Neuronal stem cell (in vitro differentiated cells): ENCODE data around the gene CD300H.

Experiments
- DNase-seq: peaks from one replicate; pipeline ENCODE4 v3.0.0-alpha.2; 2013; ENCODE audit warnings: low spot score
- H2AFZ ChIP-seq: one replicate; pipeline ENCODE4 v1.6.1; 2013; ENCODE audit warnings: mild to moderate bottlenecking, low read length, inconsistent platforms
- H2AK5ac ChIP-seq: 2 replicates; pipeline ENCODE4 v1.6.1; 2013; ENCODE audit warnings: low read depth, mild to moderate bottlenecking, inconsistent platforms, low read length, moderate library complexity, mixed read lengths
- H2BK120ac ChIP-seq: 2 replicates; pipeline ENCODE4 v1.6.1; 2013; ENCODE audit warnings: low read depth, mild to moderate bottlenecking, inconsistent platforms, low read length, moderate library complexity, mixed read lengths
- H2BK12ac ChIP-seq: one replicate; pipeline ENCODE4 v1.6.1; 2013; ENCODE audit warnings: low read length, inconsistent platforms
- H2BK15ac ChIP-seq: 2 replicates; pipeline ENCODE4 v1.6.1; 2013; ENCODE audit warnings: mild to moderate bottlenecking, low read length, inconsistent platforms, mixed read lengths
- H2BK5ac ChIP-seq: one replicate; pipeline ENCODE4 v1.6.1; 2013; ENCODE audit warnings: inconsistent platforms, mild to moderate bottlenecking, low read length, moderate library complexity
- H3K14ac ChIP-seq: one replicate; pipeline ENCODE4 v1.6.1; 2013; ENCODE audit warnings: low read length, inconsistent platforms
- H3K18ac ChIP-seq: 2 replicates; pipeline ENCODE4 v1.6.1; 2013; ENCODE audit warnings: low read length, inconsistent platforms
- H3K23ac ChIP-seq: 2 replicates; pipeline ENCODE4 v1.6.1; 2013; ENCODE audit warnings: low read depth, mild to moderate bottlenecking, mixed read lengths, low read length, inconsistent platforms; ENCODE audit not compliant: poor library complexity
- H3K27ac ChIP-seq: replicated peaks from 3 replicates; pipeline ENCODE4 v1.5.1; 2013; ENCODE audit warnings: low read length, inconsistent platforms
- H3K27me3 ChIP-seq, 3 experiments: 2 replicates each; pipeline ENCODE4 v1.6.1; 2013; ENCODE audit warnings: low read length in 3 of 3, mild to moderate bottlenecking in 2 of 3, inconsistent platforms in 1 of 3, low read depth in 1 of 3, mixed read lengths in 1 of 3, moderate library complexity in 1 of 3; ENCODE audit not compliant: control insufficient read depth in 3 of 3, insufficient read depth in 3 of 3
- H3K36me3 ChIP-seq, 2 donors: replicated peaks in 1 of 2; 2 replicates each; pipeline ENCODE4 v1.6.1; 2013; ENCODE audit warnings: low read length in 2 of 2; ENCODE audit not compliant: control insufficient read depth in 2 of 2, insufficient read depth in 2 of 2
- H3K4ac ChIP-seq: 2 replicates; pipeline ENCODE4 v1.6.1; 2013; ENCODE audit warnings: inconsistent platforms, mild to moderate bottlenecking, low read length, moderate library complexity
- H3K4me1 ChIP-seq, 2 donors: 1 replicate in 1 of 2; 2 replicates in 1 of 2; pipeline ENCODE4 v1.6.1; 2013; ENCODE audit warnings: low read length in 2 of 2, low read depth in 1 of 2; ENCODE audit not compliant: control insufficient read depth in 2 of 2, insufficient read depth in 1 of 2
- H3K4me2 ChIP-seq: one replicate; pipeline ENCODE4 v1.6.1; 2013; ENCODE audit warnings: mild to moderate bottlenecking, low read length, inconsistent platforms; ENCODE audit not compliant: insufficient read depth, poor library complexity, severe bottlenecking
- H3K4me3 ChIP-seq, 2 donors: 2 replicates each; pipeline ENCODE4 v1.5.1; 2013; ENCODE audit warnings: low read length in 2 of 2, mild to moderate bottlenecking in 2 of 2, inconsistent platforms in 1 of 2, moderate library complexity in 1 of 2
- H3K79me1 ChIP-seq: one replicate; pipeline ENCODE4 v1.6.1; 2013; ENCODE audit warnings: low read depth, mild to moderate bottlenecking, inconsistent platforms, low read length, moderate library complexity
- H3K9ac ChIP-seq: one replicate; pipeline ENCODE4 v1.6.1; 2013; ENCODE audit warnings: mild to moderate bottlenecking, low read depth, low read length, inconsistent platforms; ENCODE audit not compliant: poor library complexity
- H3K9me3 ChIP-seq, 2 donors: replicated peaks in 1 of 2; 2 replicates each; pipeline versions ENCODE3 to v1.6.1; 2013; ENCODE audit warnings: low read length in 2 of 2, mild to moderate bottlenecking in 2 of 2, inconsistent platforms in 1 of 2, low read depth in 1 of 2, mixed read lengths in 1 of 2, moderate library complexity in 1 of 2; ENCODE audit not compliant: control insufficient read depth in 2 of 2, insufficient read depth in 1 of 2
- H4K8ac ChIP-seq: one replicate; pipeline ENCODE4 v1.6.1; 2013; ENCODE audit warnings: low read depth, mild to moderate bottlenecking, inconsistent platforms, low read length, moderate library complexity
- H4K91ac ChIP-seq: one replicate; pipeline ENCODE4 v1.6.1; 2013; ENCODE audit warnings: low read length, low read depth, mild to moderate bottlenecking, inconsistent platforms; ENCODE audit not compliant: poor library complexity
- WGBS, 2 donors: extraction: QIAGEN DNeasy Blood & Tissue Kit; methylation state at CpG; one replicate each; pipeline ENCODE4 v1.1.7; 2013; ENCODE audit warnings: missing lambda C conversion rate in 2 of 2, mixed read lengths in 1 of 2; ENCODE audit not compliant: insufficient read length in 2 of 2, insufficient replicate concordance in 1 of 2; ENCODE audit errors: extremely low coverage in 2 of 2; 5-methylcytosine and 5-hydroxymethylcytosine counted together

Gene CD300H

GRCh38 chr17:74604761-74605160 is 37.5 kb upstream of the CD300H start:
- Histone ChIP-seq H3K9me3 (no peaks in the 10 kb centered on the region), H2AFZ (no peak overlapping the region), H3K27ac (no peak overlapping the region), H3K18ac (no peak overlapping the region), H3K4me1 (no peaks in the 10 kb centered on the region), H2BK15ac (no peak overlapping the region), H3K4me3 (no peak overlapping the region), H3K4me2 (no peak overlapping the region), H4K91ac (no peak overlapping the region), H3K23ac (no peak overlapping the region), H3K79me1 (no peaks in the 10 kb centered on the region), H3K4ac (no peak overlapping the region), H3K27me3 (peaks cover 0 to 30% (median 0%) of the 10 kb centered on the region in 3 experiments), H4K8ac (no peak overlapping the region), H2BK120ac (no peak overlapping the region), H2BK12ac (no peak overlapping the region), H2BK5ac (no peak overlapping the region), H2AK5ac (no peak overlapping the region), H3K9ac (no peak overlapping the region), H3K36me3 (no peaks in the 10 kb centered on the region), H3K14ac (peak overlapping the region; percentile 25)
- WGBS, 2 donors, result no CpG with 5 or more reads among the region's 10 CpGs
- DNase-seq, result no peak

- H3K79me1 ChIP-seq, result no peaks in the 10 kb centered on the region
- no peak overlapping the region for H2AK5ac ChIP-seq
- peak overlapping the region; percentile 1 for H3K23ac ChIP-seq
- no peak overlapping the region for H3K18ac ChIP-seq
- no peak overlapping the region for H3K9ac ChIP-seq
- H3K36me3 ChIP-seq, result no peaks in the 10 kb centered on the region
- H3K4me1 ChIP-seq, result no peaks in the 10 kb centered on the region
- peaks cover 0 to 33% (median 0%) of the 10 kb centered on the region in 3 experiments for H3K27me3 ChIP-seq
- H2BK120ac ChIP-seq, result no peak overlapping the region
- H3K14ac ChIP-seq, result no peak overlapping the region
- no CpG with 5 or more reads among the region's 6 CpGs for WGBS, 2 donors
- no peak overlapping the region for H3K4me2 ChIP-seq
- H2BK12ac ChIP-seq, result no peak overlapping the region
- H3K4me3 ChIP-seq, result no peak overlapping the region
- H3K4ac ChIP-seq, result no peak overlapping the region
- H4K8ac ChIP-seq, result no peak overlapping the region
- no peak overlapping the region for H2BK15ac ChIP-seq
- no peak overlapping the region for H4K91ac ChIP-seq
- no peak for DNase-seq
- no peaks in the 10 kb centered on the region for H3K9me3 ChIP-seq
- no peak overlapping the region for H2AFZ ChIP-seq
- H2BK5ac ChIP-seq, result no peak overlapping the region
- no peak overlapping the region for H3K27ac ChIP-seq
Measured at GRCh38 chr17:74604200-74604599, 36.9 kb upstream of the CD300H start.

- Histone ChIP-seq H2AFZ (no peak overlapping the region), H3K27me3 (peaks cover 0 to 35% (median 0%) of the 10 kb centered on the region in 3 experiments), H2AK5ac (no peak overlapping the region), H4K8ac (no peak overlapping the region), H2BK15ac (no peak overlapping the region), H2BK120ac (no peak overlapping the region), H3K23ac (peak overlapping the region; percentile 1), H3K18ac (no peak overlapping the region), H3K36me3 (no peaks in the 10 kb centered on the region), H3K14ac (no peak overlapping the region), H3K9me3 (no peaks in the 10 kb centered on the region), H3K4me3 (no peak overlapping the region), H2BK5ac (no peak overlapping the region), H3K4me1 (no peaks in the 10 kb centered on the region), H2BK12ac (no peak overlapping the region), H4K91ac (no peak overlapping the region), H3K4ac (no peak overlapping the region), H3K4me2 (no peak overlapping the region), H3K79me1 (no peaks in the 10 kb centered on the region), H3K9ac (no peak overlapping the region), H3K27ac (no peak overlapping the region)
- WGBS, 2 donors, result no CpG with 5 or more reads among the region's 5 CpGs
- no peak for DNase-seq
Measured at GRCh38 chr17:74603746-74604145, 36.4 kb upstream of the CD300H start.

- H3K9ac ChIP-seq, result peak overlapping the region; percentile 27
- no peak overlapping the region for H3K23ac ChIP-seq
- no peak overlapping the region for H2AK5ac ChIP-seq
- no peaks in the 10 kb centered on the region for H3K79me1 ChIP-seq
- H3K27ac ChIP-seq, result no peak overlapping the region
- no peaks in the 10 kb centered on the region for H3K9me3 ChIP-seq
- no peaks in the 10 kb centered on the region for H3K36me3 ChIP-seq
- no peak overlapping the region for H2BK5ac ChIP-seq
- H2AFZ ChIP-seq, result no peak overlapping the region
- no peak overlapping the region for H4K8ac ChIP-seq
- no peak overlapping the region for H3K14ac ChIP-seq
- no CpG with 5 or more reads among the region's 6 CpGs for WGBS, 2 donors
- H4K91ac ChIP-seq, result no peak overlapping the region
- peaks cover 0 to 35% (median 0%) of the 10 kb centered on the region in 3 experiments for H3K27me3 ChIP-seq
- peaks cover 0 to 3% of the 10 kb centered on the region in 2 donors for H3K4me1 ChIP-seq
- H3K18ac ChIP-seq, result no peak overlapping the region
- no peak overlapping the region for H3K4me2 ChIP-seq
- H2BK15ac ChIP-seq, result no peak overlapping the region
- no peak overlapping the region for H2BK12ac ChIP-seq
- H3K4me3 ChIP-seq, result no peak overlapping the region
- no peak overlapping the region for H3K4ac ChIP-seq
- no peak overlapping the region for H2BK120ac ChIP-seq
- DNase-seq, result no peak
Measured at GRCh38 chr17:74603037-74603635, 35.8 kb upstream of the CD300H start.
